Measurements from ENCODE around the gene FOXI2. TPM values are rescaled to one million over a fixed set of nuclear protein-coding genes. Genes with fewer than 3 reads are reported as not detected.

The FOXI2 gene
- total and polyA plus RNA-seq, 2 of the 4 experiments (the other 2 are of a cell fraction): not detected

- no peak overlapping the region for H2BK20ac ChIP-seq (ENCODE audit: low read depth, low read length)
- H4K5ac ChIP-seq (ENCODE audit: low read depth, low read length): no peak overlapping the region
- no peak overlapping the region for H2AFZ ChIP-seq (replicated peaks; ENCODE audit: low read length, poor library complexity)
- H3K56ac ChIP-seq (ENCODE audit: extremely low read depth, insufficient read depth, low read length): no peak overlapping the region
- peaks cover 7% of the 10 kb centered on the region; the same call in 1 of the 2 replicates for H3K9me3 ChIP-seq (ENCODE audit: control insufficient read depth, insufficient read depth, low read length)
- no peak overlapping the region for H2BK120ac ChIP-seq (ENCODE audit: low read depth, low read length)
- H3K27me3 ChIP-seq (ENCODE audit: control insufficient read depth, insufficient read depth, low read length): no peaks in the 10 kb centered on the region
- H2BK5ac ChIP-seq (ENCODE audit: low read depth, low read length, poor library complexity, severe bottlenecking): no peak overlapping the region
- no peak overlapping the region for H3K9ac ChIP-seq (ENCODE audit: low read depth, low read length)
- dilution Hi-C loops (cut with HindIII; ENCODE audit: low sequenced_read_pairs, unreplicated experiment) (no loop called here), intact Hi-C loops (cut with micrococcal nuclease) (no loop called here), in situ Hi-C loops (cut with MboI; ENCODE audit: low sequenced_read_pairs) (no loop called here)
- no peak overlapping the region for H3K4ac ChIP-seq (ENCODE audit: low read depth, low read length)
- no peaks in the 10 kb centered on the region for H3K36me3 ChIP-seq (ENCODE audit: control insufficient read depth, insufficient read depth, low read length)
- no peak overlapping the region for H2AK5ac ChIP-seq (ENCODE audit: low read depth, low read length)
- H2BK15ac ChIP-seq (ENCODE audit: low read depth, low read length): no peak overlapping the region
- H3K27ac ChIP-seq (ENCODE audit: insufficient read depth, low read length): no peak overlapping the region
- POLR2A ChIA-PET (ENCODE audit: unreplicated experiment): no interaction called here
- BruUV-seq (replicated peaks): no TSS peak
- no peak overlapping the region for H3K18ac ChIP-seq (ENCODE audit: low read depth, low read length)
- H4K91ac ChIP-seq (ENCODE audit: insufficient read depth, low read depth, low read length): no peak overlapping the region
- no peak overlapping the region for H3K14ac ChIP-seq (replicated peaks; ENCODE audit: low read depth, low read length)
- WGBS, 2 experiments (ENCODE audit: extremely low coverage in 2 of 2, insufficient read length in 1 of 2): 50% methylated on average over 1 of the region's 3 CpGs; no CpG with 5 or more reads in 1 of the 2 experiments
- DNase-seq (no peak), ATAC-seq (ENCODE audit: low read depth) (no peak)
- H2AK9ac ChIP-seq (replicated peaks; ENCODE audit: low read depth, low read length, poor library complexity): no peak overlapping the region
- H4K20me1 ChIP-seq (ENCODE audit: insufficient read depth, low read length): no peaks in the 10 kb centered on the region
- no peak overlapping the region for H3K4me3 ChIP-seq (ENCODE audit: insufficient read depth, low read depth, low read length)
- TF ChIP-seq POLR2A (IDR thresholded peaks at IDR 0.05; ENCODE audit: low read depth, low read length): no peak
- no peak for TF ChIP-seq BHLHE40 (IDR thresholded peaks at IDR 0.05; ENCODE audit: low read depth, low read length)
- no peak for TF ChIP-seq SMC3 (IDR thresholded peaks at IDR 0.05; ENCODE audit: low read depth, low read length)
- no peak for TF ChIP-seq RCOR1 (IDR thresholded peaks at IDR 0.05; ENCODE audit: insufficient replicate concordance, low read length)
- TF ChIP-seq RFX5 (IDR thresholded peaks at IDR 0.05; ENCODE audit: low read depth, low read length): no peak
- no peak for TF ChIP-seq MAFK (IDR thresholded peaks at IDR 0.05; ENCODE audit: low read depth, low read length)
- TF ChIP-seq CHD1 (IDR thresholded peaks at IDR 0.05; ENCODE audit: low read depth, low read length): no peak
- no peaks in the 10 kb centered on the region for H3K9me1 ChIP-seq (ENCODE audit: insufficient read depth, low read length)
- H3K4me1 ChIP-seq (ENCODE audit: control insufficient read depth, insufficient read depth, low read length): no peaks in the 10 kb centered on the region
- H3K79me1 ChIP-seq (ENCODE audit: low read depth in 1 of 2, low read length in 2 of 2): no peaks in the 10 kb centered on the region
- no peak overlapping the region for H3K4me2 ChIP-seq (ENCODE audit: low read depth, low read length)
- no peak overlapping the region for H3K23ac ChIP-seq (ENCODE audit: low read depth, low read length)
- CTCF ChIA-PET: no interaction called here
- no peak overlapping the region for H4K8ac ChIP-seq (ENCODE audit: low read depth in 2 of 2, low read length in 2 of 2)
These were observed 16.1 kb upstream of the FOXI2 start for GRCh38 chr10:127720903-127721302.
